Activated CD4-positive, alpha-beta T cell treated with anti-CD3 and anti-CD28 coated beads, Interleukin-2, amount 50 U/mL, for 24 hours (primary cell): ENCODE results near the gene PRKN.

Experiments used
- DNase-seq, 2 donors: peaks; one replicate each; pipeline ENCODE4 v3.0.0-alpha.2; 2020; ENCODE audit warnings: low read depth in 1 of 2, low spot score in 1 of 2

Gene PRKN

GRCh38 chr6:161301338-161301737 lies 1426.2 kb downstream of the PRKN start:
- no peak for DNase-seq

GRCh38 chr6:161300823-161301222 lies 1426.7 kb downstream of the PRKN start:
- no peak for DNase-seq

GRCh38 chr6:161299726-161300125 lies 1427.8 kb downstream of the PRKN start:
- DNase-seq: no peak
